Measurements from ENCODE around the gene CNKSR1.

- TF ChIP-seq, protein P1, sequence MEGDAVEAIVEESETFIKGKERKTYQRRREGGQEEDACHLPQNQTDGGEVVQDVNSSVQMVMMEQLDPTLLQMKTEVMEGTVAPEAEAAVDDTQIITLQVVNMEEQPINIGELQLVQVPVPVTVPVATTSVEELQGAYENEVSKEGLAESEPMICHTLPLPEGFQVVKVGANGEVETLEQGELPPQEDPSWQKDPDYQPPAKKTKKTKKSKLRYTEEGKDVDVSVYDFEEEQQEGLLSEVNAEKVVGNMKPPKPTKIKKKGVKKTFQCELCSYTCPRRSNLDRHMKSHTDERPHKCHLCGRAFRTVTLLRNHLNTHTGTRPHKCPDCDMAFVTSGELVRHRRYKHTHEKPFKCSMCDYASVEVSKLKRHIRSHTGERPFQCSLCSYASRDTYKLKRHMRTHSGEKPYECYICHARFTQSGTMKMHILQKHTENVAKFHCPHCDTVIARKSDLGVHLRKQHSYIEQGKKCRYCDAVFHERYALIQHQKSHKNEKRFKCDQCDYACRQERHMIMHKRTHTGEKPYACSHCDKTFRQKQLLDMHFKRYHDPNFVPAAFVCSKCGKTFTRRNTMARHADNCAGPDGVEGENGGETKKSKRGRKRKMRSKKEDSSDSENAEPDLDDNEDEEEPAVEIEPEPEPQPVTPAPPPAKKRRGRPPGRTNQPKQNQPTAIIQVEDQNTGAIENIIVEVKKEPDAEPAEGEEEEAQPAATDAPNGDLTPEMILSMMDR (optimal IDR thresholded peaks at IDR 0.05 in 1 of 3, IDR thresholded peaks at IDR 0.05 in 1 of 3, conservative IDR thresholded peaks at IDR 0.05 in 1 of 3; ENCODE audit: extremely low read depth in 1 of 3, insufficient read depth in 2 of 3, low read length in 3 of 3): peak; percentile 33 to 52 (median 51)
- TF ChIP-seq EZH2 (IDR thresholded peaks at IDR 0.05; ENCODE audit: low read length): no peak
These were observed at the start of gene CNKSR1 for GRCh38 chr1:26177182-26177684.

All from keratinocyte (primary cell).